ENCODE measurements around the gene SERPINB8. TPM values are rescaled to one million over a fixed set of nuclear protein-coding genes. Genes with fewer than 3 reads are reported as not detected.

The SERPINB8 gene
- total RNA-seq, 4 donors from 2014 or later = 6.2 to 18.4 (median 11.1) TPM

- H3K27ac ChIP-seq (replicated peaks in 1 of 4) = no peak overlapping the region
- peaks cover 20 to 38% (median 31%) of the 10 kb centered on the region in 4 donors for H3K36me3 ChIP-seq
- WGBS = 77% methylated on average over 6 of the region's 6 CpGs
- H3K27me3 ChIP-seq = no peaks in the 10 kb centered on the region
- no peak for TF ChIP-seq EP300 (IDR thresholded peaks at IDR 0.05)
- no peak for TF ChIP-seq POLR2AphosphoS5 (IDR thresholded peaks at IDR 0.05)
- no peak for TF ChIP-seq POLR2A (IDR thresholded peaks at IDR 0.05; ENCODE audit: low read depth)
- TF ChIP-seq CTCF (IDR thresholded peaks at IDR 0.05) = no peak
- intact Hi-C loops (cut with DNase I) = no loop called here
- peaks cover 0 to 16% (median 14%) of the 10 kb centered on the region in 4 donors for H3K4me1 ChIP-seq
- H3K4me3 ChIP-seq = no peak overlapping the region
- DNase-seq (ENCODE audit: extremely low spot score) = no peak
- no peaks in the 10 kb centered on the region for H3K9me3 ChIP-seq
These were observed 11.1 kb downstream of the SERPINB8 start for GRCh38 chr18:63980896-63981460.

- TF ChIP-seq POLR2AphosphoS5 (IDR thresholded peaks at IDR 0.05) (no peak), POLR2A (IDR thresholded peaks at IDR 0.05; ENCODE audit: low read depth) (no peak), EP300 (IDR thresholded peaks at IDR 0.05) (no peak), CTCF (IDR thresholded peaks at IDR 0.05) (no peak)
- intact Hi-C loops (cut with DNase I) = no loop called here
- H3K4me3 ChIP-seq = no peak overlapping the region
- WGBS = 56% methylated on average over 2 of the region's 2 CpGs
- H3K36me3 ChIP-seq = peaks cover 21 to 38% (median 31%) of the 10 kb centered on the region in 4 donors
- no peaks in the 10 kb centered on the region for H3K9me3 ChIP-seq
- H3K27ac ChIP-seq (replicated peaks in 1 of 4) = no peak overlapping the region
- DNase-seq (ENCODE audit: extremely low spot score) = no peak
- no peaks in the 10 kb centered on the region for H3K27me3 ChIP-seq
- peaks cover 0 to 16% (median 14%) of the 10 kb centered on the region in 4 donors for H3K4me1 ChIP-seq
These were observed 11.8 kb downstream of the SERPINB8 start for GRCh38 chr18:63981719-63982118.

- TF ChIP-seq POLR2A (IDR thresholded peaks at IDR 0.05; ENCODE audit: low read depth) (no peak), EP300 (IDR thresholded peaks at IDR 0.05) (no peak), CTCF (IDR thresholded peaks at IDR 0.05) (no peak), POLR2AphosphoS5 (IDR thresholded peaks at IDR 0.05) (no peak)
- Histone ChIP-seq H3K27me3 (no peaks in the 10 kb centered on the region), H3K27ac (replicated peaks in 1 of 4) (no peak overlapping the region), H3K9me3 (no peaks in the 10 kb centered on the region), H3K4me3 (no peak overlapping the region), H3K4me1 (peaks cover 0 to 16% (median 14%) of the 10 kb centered on the region in 4 donors), H3K36me3 (peaks cover 27 to 45% (median 36%) of the 10 kb centered on the region in 4 donors)
- 92% methylated on average over 3 of the region's 3 CpGs for WGBS
- DNase-seq (ENCODE audit: extremely low spot score) = no peak
- intact Hi-C loops (cut with DNase I) = no loop called here
These were observed 12.5 kb downstream of the SERPINB8 start for GRCh38 chr18:63982361-63982760.

DNA sequence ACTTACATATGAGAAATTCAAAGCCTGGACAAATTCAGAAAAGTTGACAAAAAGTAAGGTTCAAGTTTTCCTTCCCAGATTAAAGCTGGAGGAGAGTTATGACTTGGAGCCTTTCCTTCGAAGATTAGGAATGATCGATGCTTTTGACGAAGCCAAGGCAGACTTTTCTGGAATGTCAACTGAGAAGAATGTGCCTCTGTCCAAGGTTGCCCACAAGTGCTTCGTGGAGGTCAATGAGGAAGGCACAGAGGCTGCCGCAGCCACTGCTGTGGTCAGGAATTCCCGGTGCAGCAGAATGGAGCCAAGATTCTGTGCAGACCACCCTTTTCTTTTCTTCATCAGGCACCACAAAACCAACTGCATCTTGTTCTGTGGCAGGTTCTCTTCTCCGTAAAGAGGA is 17.0 kb downstream of the SERPINB8 start:
- Histone ChIP-seq H3K36me3 (peaks cover 25 to 41% (median 33%) of the 10 kb centered on the region in 4 donors), H3K27me3 (no peaks in the 10 kb centered on the region), H3K4me1 (no peaks in the 10 kb centered on the region), H3K9me3 (no peaks in the 10 kb centered on the region), H3K4me3 (no peak overlapping the region), H3K27ac (replicated peaks in 1 of 4) (no peak overlapping the region)
- TF ChIP-seq POLR2AphosphoS5 (IDR thresholded peaks at IDR 0.05) (no peak), POLR2A (IDR thresholded peaks at IDR 0.05; ENCODE audit: low read depth) (no peak), CTCF (IDR thresholded peaks at IDR 0.05) (no peak), EP300 (IDR thresholded peaks at IDR 0.05) (no peak)
- intact Hi-C loops (cut with DNase I) = no loop called here
- DNase-seq (ENCODE audit: extremely low spot score) = no peak
- WGBS = 75% methylated on average over 7 of the region's 7 CpGs

GRCh38 chr18:63987743-63988142 is 17.9 kb downstream of the SERPINB8 start:
- Histone ChIP-seq H3K4me1 (no peaks in the 10 kb centered on the region), H3K4me3 (no peak overlapping the region), H3K36me3 (peaks cover 18 to 33% (median 24%) of the 10 kb centered on the region in 4 donors), H3K27me3 (no peaks in the 10 kb centered on the region), H3K27ac (replicated peaks in 1 of 4) (no peak overlapping the region), H3K9me3 (no peaks in the 10 kb centered on the region)
- intact Hi-C loops (cut with DNase I) = no loop called here
- 80% methylated on average over 2 of the region's 2 CpGs for WGBS
- TF ChIP-seq EP300 (IDR thresholded peaks at IDR 0.05) = no peak
- TF ChIP-seq CTCF (IDR thresholded peaks at IDR 0.05) = no peak
- TF ChIP-seq POLR2A (IDR thresholded peaks at IDR 0.05; ENCODE audit: low read depth) = no peak
- TF ChIP-seq POLR2AphosphoS5 (IDR thresholded peaks at IDR 0.05) = no peak
- no peak for DNase-seq (ENCODE audit: extremely low spot score)
